GM12878 (cell line): ENCODE measurements around the gene SBNO1. TPM values are rescaled to one million over a fixed set of nuclear protein-coding genes. Genes with fewer than 3 reads are reported as not detected.

ENCODE experiments used
- CREB1 ChIP-seq: IDR thresholded peaks from 2 replicates; pipeline ENCODE4 v1.6.1; 2012; ENCODE audit warnings: low read depth, mild to moderate bottlenecking, inconsistent platforms
- EP300 ChIP-seq, 2 experiments: fragments of 150-350 bp in 1 of 2; IDR thresholded peaks; 2 replicates each; pipeline ENCODE4 v1.6.1; 2011 to 2012; ENCODE audit warnings: low read depth in 2 of 2, low read length in 2 of 2, borderline replicate concordance in 1 of 2, improper control_type of control experiment in 1 of 2, inconsistent platforms in 1 of 2; ENCODE audit not compliant: control insufficient read depth in 1 of 2
- ETV6 ChIP-seq, 2 experiments: fragments of 450-650 bp in 1 of 2; IDR thresholded peaks in 1 of 2; conservative IDR thresholded peaks in 1 of 2; 2 replicates each; pipeline ENCODE4 v1.6.1; 2014; ENCODE audit warnings: antibody characterized with exemption in 1 of 2, borderline replicate concordance in 1 of 2, low read depth in 1 of 2, mild to moderate bottlenecking in 1 of 2, moderate library complexity in 1 of 2
- NKRF ChIP-seq: fragments of 450-650 bp; conservative IDR thresholded peaks from 2 replicates; pipeline ENCODE4 v1.6.1; 2017; ENCODE audit warnings: mild to moderate bottlenecking, moderate library complexity
- NR2F1 ChIP-seq: fragments of 450-650 bp; conservative IDR thresholded peaks from 2 replicates; pipeline ENCODE4 v1.6.1; 2017; ENCODE audit warnings: mild to moderate bottlenecking
- PML ChIP-seq: IDR thresholded peaks from 2 replicates; pipeline ENCODE4 v1.6.1; 2012; ENCODE audit warnings: low read length, inconsistent platforms
- RELB ChIP-seq: fragments of 450-650 bp; IDR thresholded peaks from 2 replicates; pipeline ENCODE4 v1.6.1; 2017; ENCODE audit warnings: low read depth, mild to moderate bottlenecking, moderate library complexity
- ZNF592 ChIP-seq: fragments of 450-650 bp; IDR thresholded peaks from 2 replicates; pipeline ENCODE4 v1.6.1; 2017; ENCODE audit warnings: mild to moderate bottlenecking, moderate library complexity
- polyA plus RNA-seq, 11 experiments: library from polyadenylated mRNA; depleted of rRNA in 4 of 11; unstranded in 6 of 11; stranded (reverse) in 5 of 11; fragments of >200 nt; fragmentation: Nextera tagmentation in 4 of 11; fragmentation: Illumina TruSeq in 1 of 11; extraction: Ambion mirVana in 4 of 11; extraction: Trizol in 1 of 11; gene quantifications; 1 replicate in 1 of 11; 2 replicates in 10 of 11; pipeline versions ENCODE4 v1.2.1 to v1.2.3, GENCODE V29; 2011 to 2016; ENCODE audit warnings: inconsistent platforms in 2 of 11, missing spikeins in 2 of 11, low read depth in 1 of 11
- total RNA-seq, 4 experiments: library from RNA; depleted of rRNA in 3 of 4; stranded (reverse); fragments of >200 nt in 3 of 4; fragmentation: Illumina TruSeq in 1 of 4; extraction: Trizol in 1 of 4; gene quantifications; 2 replicates each; pipeline versions ENCODE4 v1.2.1 to v1.2.3, GENCODE V29; 2013 to 2021

The SBNO1 gene
- total and polyA plus RNA-seq, 10 of the 15 experiments (the other 5 are each of a cell fraction or from before 2014, with no cell fraction given) = 7.5 to 39.7 (median 20.9) TPM

GRCh38 chr12:123388177-123388950, 23.7 kb upstream of the SBNO1 start (continued):
- TF ChIP-seq ZNF592 (no peak), NR2F1 (peak; percentile 64), EP300 (IDR thresholded peaks at IDR 0.05; ENCODE audit: borderline replicate concordance in 1 of 2, control insufficient read depth in 1 of 2, low read depth in 2 of 2, low read length in 2 of 2) (0 out of 4 replicates have a peak, but pooled peaks of 1 of the 2 experiments have one; percentile 10), CREB1 (peak; percentile 46; the same call in 1 of the 2 replicates), RELB (peak; percentile 54; the same call in 1 of the 2 replicates), ETV6 (conservative IDR thresholded peaks at IDR 0.05 in 1 of 2, IDR thresholded peaks at IDR 0.05 in 1 of 2; ENCODE audit: borderline replicate concordance in 1 of 2, low read depth in 1 of 2) (no peak), PML (0 out of 2 replicates have a peak, but pooled peaks have one; percentile 36), NKRF (peak; percentile 33; the same call in 1 of the 2 replicates)
